Neural progenitor cell (in vitro differentiated cells): ENCODE measurements around the gene AQP1. TPM values are rescaled to one million over a fixed set of nuclear protein-coding genes. Genes with fewer than 3 reads are reported as not detected.
A peak's percentile ranks its signal among the peaks of the same experiment; 100 is the strongest.

Experiments
- DNase-seq: peaks from one replicate; pipeline ENCODE4 v3.0.0-alpha.2; 2016; ENCODE audit warnings: low spot score
- H2AFZ ChIP-seq: fragments of 200-600 bp; sonication (generic); replicated peaks from 2 replicates; pipeline ENCODE4 v1.6.1; 2016; ENCODE audit warnings: antibody characterized with exemption
- H3F3A ChIP-seq: fragments of 200-600 bp; sonication (generic); 2 replicates; pipeline ENCODE4 v1.6.1; 2016; ENCODE audit warnings: antibody characterized with exemption, low read depth
- H3K27ac ChIP-seq: fragments of 200-600 bp; sonication (generic); 2 replicates; pipeline ENCODE4 v1.5.1; 2016; ENCODE audit warnings: mild to moderate bottlenecking
- H3K27me3 ChIP-seq: fragments of 200-600 bp; sonication (generic); 2 replicates; pipeline ENCODE4 v1.6.1; 2016; ENCODE audit warnings: mild to moderate bottlenecking, moderate library complexity
- H3K36me3 ChIP-seq: fragments of 200-600 bp; sonication (generic); 2 replicates; pipeline ENCODE4 v1.5.1; 2016
- H3K4me1 ChIP-seq: fragments of 200-600 bp; sonication (generic); 2 replicates; pipeline ENCODE4 v1.6.1; 2016; ENCODE audit warnings: mixed run types
- H3K4me2 ChIP-seq: fragments of 200-600 bp; sonication (generic); 2 replicates; pipeline ENCODE4 v1.6.1; 2016
- H3K4me3 ChIP-seq: fragments of 200-600 bp; sonication (generic); 2 replicates; pipeline ENCODE4 v1.5.1; 2016
- H3K79me2 ChIP-seq: fragments of 200-600 bp; sonication (generic); 2 replicates; pipeline ENCODE4 v1.6.1; 2016; ENCODE audit warnings: low read depth
- H3K9ac ChIP-seq: fragments of 200-600 bp; sonication (generic); 2 replicates; pipeline ENCODE4 v1.6.1; 2016
- H3K9me3 ChIP-seq: fragments of 200-600 bp; sonication (generic); 2 replicates; pipeline ENCODE4 v1.5.1; 2016; ENCODE audit warnings: low read depth
- H4K20me1 ChIP-seq: fragments of 200-600 bp; sonication (generic); 2 replicates; pipeline ENCODE4 v1.6.1; 2016; ENCODE audit warnings: low read depth
- H3K27ac Mint-ChIP-seq: 3 replicates; pipeline ENCODE4 v1.8.0; 2021; ENCODE audit warnings: mixed read lengths
- H3K27me3 Mint-ChIP-seq: 2 replicates; pipeline ENCODE4 v1.8.0; 2022; ENCODE audit warnings: low read depth, mild to moderate bottlenecking, inconsistent platforms, moderate library complexity, mixed read lengths; ENCODE audit not compliant: insufficient read depth
- H3K36me3 Mint-ChIP-seq: 3 replicates; pipeline ENCODE4 v1.8.0; 2021; ENCODE audit warnings: mixed read lengths
- H3K4me1 Mint-ChIP-seq: 3 replicates; pipeline ENCODE4 v1.8.0; 2021; ENCODE audit warnings: mixed read lengths
- H3K4me3 Mint-ChIP-seq: 3 replicates; pipeline ENCODE4 v1.8.0; 2021; ENCODE audit warnings: mild to moderate bottlenecking, moderate library complexity, mixed read lengths
- H3K9me3 Mint-ChIP-seq: 3 replicates; pipeline ENCODE4 v1.8.0; 2020; ENCODE audit warnings: mixed read lengths
- EZH2 ChIP-seq: fragments of 200-600 bp; sonication (generic); IDR thresholded peaks from 2 replicates; pipeline ENCODE4 v1.6.1; 2017; ENCODE audit warnings: antibody characterized with exemption, mild to moderate bottlenecking, moderate library complexity
- EZH2phosphoT487 ChIP-seq: fragments of 200-600 bp; sonication (generic); IDR thresholded peaks from 2 replicates; pipeline ENCODE4 v1.6.1; 2017; ENCODE audit warnings: antibody characterized with exemption
- total RNA-seq: library from RNA; depleted of rRNA; stranded (reverse); fragments of >200 nt; gene quantifications from 2 replicates; pipeline ENCODE4 v1.2.3, GENCODE V29; 2015; ENCODE audit warnings: low replicate concordance
- TF ChIP-seq, protein P1 (sequence below): fragments of 200-600 bp; sonication (generic); IDR thresholded peaks from 2 replicates; pipeline ENCODE4 v1.5.1; 2017; ENCODE audit warnings: antibody characterized with exemption, mild to moderate bottlenecking

AQP1 gene
- total RNA-seq, 1 donor from 2014 or later, result not detected

GRCh38 chr7:30887464-30887872 lies 24.2 kb upstream of the AQP1 start:
- no peak overlapping the region for H3K4me2 ChIP-seq
- Mint-ChIP-seq H3K27ac (peak overlapping the region; percentile 63), H3K9me3 (no peaks in the 10 kb centered on the region), H3K36me3 (no peaks in the 10 kb centered on the region), H3K4me3 (no peak overlapping the region), H3K4me1 (peaks cover 33% of the 10 kb centered on the region), H3K27me3 (peaks cover 9% of the 10 kb centered on the region)
- no peak overlapping the region for H2AFZ ChIP-seq
- no peaks in the 10 kb centered on the region for H3K9me3 ChIP-seq
- peaks cover 20% of the 10 kb centered on the region for H3K4me1 ChIP-seq
- H3K27me3 ChIP-seq, result no peaks in the 10 kb centered on the region
- H3F3A ChIP-seq, result peaks cover 16% of the 10 kb centered on the region
- no peaks in the 10 kb centered on the region for H3K36me3 ChIP-seq
- no peaks in the 10 kb centered on the region for H3K79me2 ChIP-seq
- H3K27ac ChIP-seq, result no peak overlapping the region
- DNase-seq, result peak; percentile 29
- no peak for TF ChIP-seq EZH2phosphoT487
- TF ChIP-seq, protein P1, sequence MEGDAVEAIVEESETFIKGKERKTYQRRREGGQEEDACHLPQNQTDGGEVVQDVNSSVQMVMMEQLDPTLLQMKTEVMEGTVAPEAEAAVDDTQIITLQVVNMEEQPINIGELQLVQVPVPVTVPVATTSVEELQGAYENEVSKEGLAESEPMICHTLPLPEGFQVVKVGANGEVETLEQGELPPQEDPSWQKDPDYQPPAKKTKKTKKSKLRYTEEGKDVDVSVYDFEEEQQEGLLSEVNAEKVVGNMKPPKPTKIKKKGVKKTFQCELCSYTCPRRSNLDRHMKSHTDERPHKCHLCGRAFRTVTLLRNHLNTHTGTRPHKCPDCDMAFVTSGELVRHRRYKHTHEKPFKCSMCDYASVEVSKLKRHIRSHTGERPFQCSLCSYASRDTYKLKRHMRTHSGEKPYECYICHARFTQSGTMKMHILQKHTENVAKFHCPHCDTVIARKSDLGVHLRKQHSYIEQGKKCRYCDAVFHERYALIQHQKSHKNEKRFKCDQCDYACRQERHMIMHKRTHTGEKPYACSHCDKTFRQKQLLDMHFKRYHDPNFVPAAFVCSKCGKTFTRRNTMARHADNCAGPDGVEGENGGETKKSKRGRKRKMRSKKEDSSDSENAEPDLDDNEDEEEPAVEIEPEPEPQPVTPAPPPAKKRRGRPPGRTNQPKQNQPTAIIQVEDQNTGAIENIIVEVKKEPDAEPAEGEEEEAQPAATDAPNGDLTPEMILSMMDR, result no peak
- TF ChIP-seq EZH2, result no peak
- no peaks in the 10 kb centered on the region for H4K20me1 ChIP-seq
- H3K4me3 ChIP-seq, result no peak overlapping the region
- no peak overlapping the region for H3K9ac ChIP-seq

GRCh38 chr7:30888747-30889146 lies 22.9 kb upstream of the AQP1 start:
- no peak overlapping the region for H3K4me3 ChIP-seq
- H3K4me1 Mint-ChIP-seq, result peaks cover 28% of the 10 kb centered on the region
- H3K4me1 ChIP-seq, result peaks cover 20% of the 10 kb centered on the region
- H3K27ac ChIP-seq, result no peak overlapping the region
- no peaks in the 10 kb centered on the region for H4K20me1 ChIP-seq
- no peak overlapping the region for H2AFZ ChIP-seq
- TF ChIP-seq EZH2 (no peak), EZH2phosphoT487 (no peak)
- TF ChIP-seq, protein P1, result no peak
- H3K36me3 Mint-ChIP-seq, result no peaks in the 10 kb centered on the region
- H3K4me3 Mint-ChIP-seq, result no peak overlapping the region
- H3K36me3 ChIP-seq, result no peaks in the 10 kb centered on the region
- no peaks in the 10 kb centered on the region for H3K9me3 Mint-ChIP-seq
- no peak for DNase-seq
- peaks cover 7% of the 10 kb centered on the region for H3K27me3 Mint-ChIP-seq
- H3K9ac ChIP-seq, result no peak overlapping the region
- peaks cover 16% of the 10 kb centered on the region for H3F3A ChIP-seq
- H3K9me3 ChIP-seq, result no peaks in the 10 kb centered on the region
- H3K79me2 ChIP-seq, result no peaks in the 10 kb centered on the region
- no peak overlapping the region for H3K27ac Mint-ChIP-seq
- H3K4me2 ChIP-seq, result no peak overlapping the region
- no peaks in the 10 kb centered on the region for H3K27me3 ChIP-seq

DNA sequence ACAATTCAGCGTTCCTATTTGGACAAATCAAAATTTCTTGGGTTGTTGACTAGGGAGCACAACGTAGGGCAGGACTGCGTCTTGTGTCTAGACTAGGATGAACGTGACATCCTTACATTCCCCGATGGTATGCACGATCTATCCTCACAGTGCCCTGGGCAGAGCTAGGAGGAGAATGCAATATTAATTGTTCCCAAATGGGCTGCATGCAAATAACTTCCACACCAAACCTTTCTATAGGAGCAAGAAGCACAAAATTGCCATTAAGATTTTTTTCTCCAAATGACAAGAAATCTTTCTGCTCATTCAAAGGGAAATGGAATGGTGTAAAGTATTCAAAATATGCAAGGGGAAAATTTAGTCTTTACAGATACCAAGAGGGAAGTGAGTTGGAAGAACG lies 21.4 kb upstream of the AQP1 start:
- no peak overlapping the region for H3K9ac ChIP-seq
- H3K79me2 ChIP-seq, result no peaks in the 10 kb centered on the region
- peaks cover 16% of the 10 kb centered on the region for H3F3A ChIP-seq
- H3K27ac Mint-ChIP-seq, result no peak overlapping the region
- no peak for TF ChIP-seq EZH2
- TF ChIP-seq, protein P1, result no peak
- H3K36me3 ChIP-seq, result no peaks in the 10 kb centered on the region
- no peak overlapping the region for H3K4me3 Mint-ChIP-seq
- peaks cover 20% of the 10 kb centered on the region for H3K4me1 ChIP-seq
- H3K4me1 Mint-ChIP-seq, result peaks cover 16% of the 10 kb centered on the region
- no peaks in the 10 kb centered on the region for H3K9me3 Mint-ChIP-seq
- no peak overlapping the region for H3K4me2 ChIP-seq
- H3K4me3 ChIP-seq, result no peak overlapping the region
- H3K27ac ChIP-seq, result no peak overlapping the region
- no peaks in the 10 kb centered on the region for H3K9me3 ChIP-seq
- H3K27me3 Mint-ChIP-seq, result peaks cover 4% of the 10 kb centered on the region
- no peak for DNase-seq
- no peaks in the 10 kb centered on the region for H3K27me3 ChIP-seq
- H3K36me3 Mint-ChIP-seq, result no peaks in the 10 kb centered on the region
- no peak overlapping the region for H2AFZ ChIP-seq
- no peaks in the 10 kb centered on the region for H4K20me1 ChIP-seq

DNA sequence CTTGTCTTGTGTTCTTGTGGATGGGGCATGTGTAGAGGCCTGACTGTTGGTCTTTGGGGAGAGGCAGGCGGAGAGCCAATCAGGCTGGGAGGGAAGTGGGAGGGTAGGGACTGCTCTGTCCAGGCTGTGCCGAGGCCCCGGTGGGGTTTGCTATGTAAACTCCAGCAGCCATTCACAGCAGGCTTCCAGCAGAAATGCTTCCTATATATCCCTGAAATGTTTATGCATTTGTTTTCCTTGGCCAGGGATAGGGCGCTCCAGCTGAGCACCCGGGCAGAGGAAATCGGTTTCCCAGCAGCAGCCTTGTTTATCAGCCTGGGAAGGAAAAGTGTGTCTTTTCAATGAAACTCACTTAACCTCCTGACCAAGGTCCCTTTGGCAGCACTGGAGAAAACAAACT lies 18.3 kb upstream of the AQP1 start:
- H3K4me3 ChIP-seq, result no peak overlapping the region
- no peaks in the 10 kb centered on the region for H3K36me3 Mint-ChIP-seq
- H3K9ac ChIP-seq, result no peak overlapping the region
- TF ChIP-seq, protein P1, result no peak
- TF ChIP-seq EZH2phosphoT487 (no peak), EZH2 (no peak)
- H3K27me3 Mint-ChIP-seq, result peaks cover 3% of the 10 kb centered on the region
- H3F3A ChIP-seq, result peaks cover 2% of the 10 kb centered on the region
- no peak overlapping the region for H3K4me2 ChIP-seq
- no peak overlapping the region for H3K27ac ChIP-seq
- H2AFZ ChIP-seq, result no peak overlapping the region
- H3K9me3 ChIP-seq, result no peaks in the 10 kb centered on the region
- H3K36me3 ChIP-seq, result no peaks in the 10 kb centered on the region
- no peak overlapping the region for H3K4me3 Mint-ChIP-seq
- peaks cover 19% of the 10 kb centered on the region for H3K4me1 Mint-ChIP-seq
- no peaks in the 10 kb centered on the region for H3K9me3 Mint-ChIP-seq
- H3K27ac Mint-ChIP-seq, result no peak overlapping the region
- H3K27me3 ChIP-seq, result no peaks in the 10 kb centered on the region
- H3K79me2 ChIP-seq, result no peaks in the 10 kb centered on the region
- peaks cover 5% of the 10 kb centered on the region for H3K4me1 ChIP-seq
- H4K20me1 ChIP-seq, result no peaks in the 10 kb centered on the region
- DNase-seq, result no peak
